Measurements from ENCODE around the gene MRFAP1. TPM values are rescaled to one million over a fixed set of nuclear protein-coding genes. Genes with fewer than 3 reads are reported as not detected.
"Not testable (repeated sequence)": the region's sequence is repeated elsewhere in the genome, so short reads cannot be mapped to it uniquely, and the experiment has no call there.

The MRFAP1 gene
- total and polyA plus RNA-seq, 8 donors, result 256 to 399 (median 370) TPM

DNA sequence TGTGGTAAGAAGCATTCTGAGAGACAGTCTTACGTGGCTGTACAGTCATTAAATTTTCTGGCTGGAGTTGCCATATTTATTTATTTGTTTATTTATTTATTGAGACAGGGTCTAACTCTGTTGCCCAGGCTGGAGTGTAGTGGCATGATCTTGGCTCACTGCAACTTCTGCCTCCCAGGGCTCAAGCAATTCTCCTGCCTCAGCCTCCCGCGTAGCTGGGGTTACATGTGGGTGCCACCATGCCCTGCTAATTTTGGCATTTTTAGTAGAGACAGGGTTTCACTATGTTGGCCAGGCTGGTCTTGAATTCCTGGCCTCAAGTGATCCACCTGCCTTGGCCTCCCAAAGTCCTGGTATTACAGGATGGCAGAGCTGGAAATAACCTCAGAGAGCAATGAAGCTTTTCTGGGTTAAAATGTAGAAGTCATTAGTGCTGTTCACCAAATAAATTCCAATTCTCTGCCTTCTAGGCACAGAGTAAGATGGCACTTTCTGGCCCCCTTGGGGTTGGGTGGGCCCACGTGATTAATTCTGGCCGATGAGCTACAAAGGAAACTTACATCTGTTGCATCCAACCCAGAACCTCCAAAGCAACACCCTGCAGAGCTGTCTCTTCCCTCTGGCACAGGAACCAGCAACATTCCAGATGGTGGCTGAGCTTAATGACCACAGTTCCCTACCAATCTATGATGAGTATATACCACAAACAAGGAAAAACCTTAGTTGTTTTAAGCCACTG, 4.5 kb downstream of the MRFAP1 start:
- no peak overlapping the region for H3K4me3 ChIP-seq
- peaks cover 9 to 24% of the 10 kb centered on the region in 2 donors for H3K4me1 ChIP-seq
- DNase-seq, result no peak
- TF ChIP-seq, protein P1, sequence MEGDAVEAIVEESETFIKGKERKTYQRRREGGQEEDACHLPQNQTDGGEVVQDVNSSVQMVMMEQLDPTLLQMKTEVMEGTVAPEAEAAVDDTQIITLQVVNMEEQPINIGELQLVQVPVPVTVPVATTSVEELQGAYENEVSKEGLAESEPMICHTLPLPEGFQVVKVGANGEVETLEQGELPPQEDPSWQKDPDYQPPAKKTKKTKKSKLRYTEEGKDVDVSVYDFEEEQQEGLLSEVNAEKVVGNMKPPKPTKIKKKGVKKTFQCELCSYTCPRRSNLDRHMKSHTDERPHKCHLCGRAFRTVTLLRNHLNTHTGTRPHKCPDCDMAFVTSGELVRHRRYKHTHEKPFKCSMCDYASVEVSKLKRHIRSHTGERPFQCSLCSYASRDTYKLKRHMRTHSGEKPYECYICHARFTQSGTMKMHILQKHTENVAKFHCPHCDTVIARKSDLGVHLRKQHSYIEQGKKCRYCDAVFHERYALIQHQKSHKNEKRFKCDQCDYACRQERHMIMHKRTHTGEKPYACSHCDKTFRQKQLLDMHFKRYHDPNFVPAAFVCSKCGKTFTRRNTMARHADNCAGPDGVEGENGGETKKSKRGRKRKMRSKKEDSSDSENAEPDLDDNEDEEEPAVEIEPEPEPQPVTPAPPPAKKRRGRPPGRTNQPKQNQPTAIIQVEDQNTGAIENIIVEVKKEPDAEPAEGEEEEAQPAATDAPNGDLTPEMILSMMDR (IDR thresholded peaks at IDR 0.05), result no peak
- peaks cover 0 to 17% of the 10 kb centered on the region in 2 donors for H3K36me3 ChIP-seq
- H3K9me3 ChIP-seq, result no peaks in the 10 kb centered on the region
- ATAC-seq, result no peak
- intact Hi-C loops (cut with DNase I), result no loop called here
- no peaks in the 10 kb centered on the region for H3K27me3 ChIP-seq
- H3K27ac ChIP-seq, result no peak overlapping the region

DNA sequence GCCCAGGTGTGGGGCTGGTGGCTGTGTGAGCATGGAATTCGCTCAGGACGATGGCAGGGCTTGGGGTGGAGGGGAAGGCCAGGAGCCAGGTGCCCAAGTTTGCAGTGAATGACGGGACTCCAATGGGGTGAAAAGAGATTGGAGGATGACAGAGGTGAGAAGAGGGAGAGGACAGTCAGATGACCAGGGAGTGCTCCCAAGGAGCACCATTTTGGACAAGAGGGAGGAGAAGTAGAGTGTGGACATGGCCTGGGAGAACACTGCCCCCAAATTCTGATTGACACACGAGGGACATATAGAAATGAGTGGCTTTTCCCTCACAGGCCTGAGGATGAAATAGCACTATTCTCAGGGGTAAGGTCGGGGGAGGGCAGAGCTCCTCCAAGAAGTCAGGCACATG, 6.7 kb downstream of the MRFAP1 start:
- DNase-seq (no peak), ATAC-seq (no peak)
- Histone ChIP-seq H3K27ac (no peak overlapping the region), H3K4me3 (no peak overlapping the region), H3K9me3 (no peaks in the 10 kb centered on the region), H3K4me1 (peaks cover 4 to 14% of the 10 kb centered on the region in 2 donors), H3K36me3 (peaks cover 0 to 16% of the 10 kb centered on the region in 2 donors), H3K27me3 (no peaks in the 10 kb centered on the region)
- intact Hi-C loops (cut with DNase I), result no loop called here
- TF ChIP-seq, protein P1 (IDR thresholded peaks at IDR 0.05), result no peak

DNA sequence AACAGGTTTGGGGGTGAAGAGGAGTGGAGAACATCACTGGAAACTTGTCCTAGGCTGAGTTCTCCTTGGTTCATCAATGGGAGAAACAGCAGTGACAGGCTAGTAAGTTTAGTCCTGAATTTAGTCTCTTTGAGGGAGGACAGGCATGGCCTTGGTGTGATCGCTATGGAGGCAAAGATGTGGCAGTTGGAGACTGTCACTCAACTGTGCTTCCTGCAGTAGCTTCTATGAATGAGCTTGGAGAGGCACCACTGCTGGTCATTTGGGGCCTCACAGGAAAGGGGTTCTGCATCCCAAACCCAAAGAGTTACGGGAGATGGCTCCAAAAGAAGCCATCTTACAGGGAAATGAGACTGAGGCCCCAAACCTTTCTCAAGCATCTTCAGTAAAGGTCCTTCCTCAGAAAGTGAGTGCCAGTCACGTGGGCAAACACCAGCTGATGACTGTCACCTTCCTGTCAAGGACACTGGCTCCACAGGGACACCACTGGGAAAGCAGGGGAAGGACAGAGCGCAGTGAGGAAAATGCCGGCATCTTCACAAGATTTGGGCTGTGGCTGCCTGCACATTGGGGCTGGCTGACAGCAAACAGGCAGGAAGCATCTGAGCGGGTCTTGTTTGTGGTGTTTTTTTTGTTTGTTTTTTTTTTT, 7.2 kb downstream of the MRFAP1 start:
- no peak overlapping the region for H3K4me3 ChIP-seq
- TF ChIP-seq, protein P1 (IDR thresholded peaks at IDR 0.05), result no peak

DNA sequence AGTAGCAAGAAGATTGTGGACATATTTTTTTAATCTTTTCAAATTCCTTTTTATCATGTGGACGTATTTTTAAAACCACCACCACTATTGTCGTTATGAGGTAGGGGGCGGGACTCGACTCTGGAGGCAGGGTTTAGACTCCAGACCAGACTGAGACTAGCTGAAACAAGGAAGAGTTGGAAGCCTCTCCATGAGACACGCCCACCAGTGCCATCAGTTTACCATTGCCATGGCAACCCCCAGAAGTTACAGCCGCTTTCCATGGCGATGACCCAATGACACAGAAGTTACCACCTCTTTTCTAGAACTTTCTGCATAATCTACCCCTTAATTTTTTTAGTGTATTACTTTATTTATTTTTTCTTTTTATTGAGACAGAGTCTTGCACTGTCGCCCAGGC, 8.7 kb downstream of the MRFAP1 start:
- intact Hi-C loops (cut with DNase I), result no loop called here
- Histone ChIP-seq H3K9me3 (no peaks in the 10 kb centered on the region), H3K27ac (no peak overlapping the region), H3K36me3 (no peaks in the 10 kb centered on the region), H3K4me3 (no peak overlapping the region), H3K4me1 (no peaks in the 10 kb centered on the region), H3K27me3 (no peaks in the 10 kb centered on the region)
- DNase-seq (no peak), ATAC-seq (no peak)
- TF ChIP-seq, protein P1 (IDR thresholded peaks at IDR 0.05), result no peak

More for the DNA sequence above, 7.2 kb downstream of the MRFAP1 start:
- Histone ChIP-seq H3K27me3 (no peaks in the 10 kb centered on the region), H3K27ac (no peak overlapping the region), H3K36me3 (peaks cover 0 to 11% of the 10 kb centered on the region in 2 donors), H3K4me1 (peaks cover 0 to 9% of the 10 kb centered on the region in 2 donors), H3K9me3 (no peaks in the 10 kb centered on the region)
- DNase-seq, result no peak
- intact Hi-C loops (cut with DNase I), result no loop called here
- ATAC-seq, result no peak

DNA sequence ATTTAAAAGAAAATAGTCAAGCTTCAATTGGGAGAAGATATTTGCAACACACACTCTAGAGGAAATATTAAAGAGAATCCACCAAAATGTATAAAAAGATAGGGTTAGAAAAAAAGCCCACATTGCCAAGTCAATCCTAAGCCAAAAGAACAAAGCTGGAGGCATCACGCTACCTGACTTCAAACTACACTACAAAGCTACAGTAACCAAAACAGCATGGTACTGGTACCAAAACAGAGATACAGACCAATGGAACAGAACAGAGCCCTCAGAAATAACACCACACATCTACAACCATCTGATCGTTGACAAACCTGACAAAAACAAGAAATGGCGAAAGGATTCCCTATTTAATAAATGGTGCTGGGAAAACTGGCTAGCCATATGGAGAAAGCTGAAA, 13.7 kb downstream of the MRFAP1 start:
- H3K27me3 ChIP-seq, result peaks cover 7 to 22% of the 10 kb centered on the region in 2 donors
- H3K9me3 ChIP-seq; intact Hi-C loops (cut with DNase I); DNase-seq; H3K4me1 ChIP-seq; H3K36me3 ChIP-seq; H3K4me3 ChIP-seq; ATAC-seq; H3K27ac ChIP-seq: not testable (repeated sequence)

DNA sequence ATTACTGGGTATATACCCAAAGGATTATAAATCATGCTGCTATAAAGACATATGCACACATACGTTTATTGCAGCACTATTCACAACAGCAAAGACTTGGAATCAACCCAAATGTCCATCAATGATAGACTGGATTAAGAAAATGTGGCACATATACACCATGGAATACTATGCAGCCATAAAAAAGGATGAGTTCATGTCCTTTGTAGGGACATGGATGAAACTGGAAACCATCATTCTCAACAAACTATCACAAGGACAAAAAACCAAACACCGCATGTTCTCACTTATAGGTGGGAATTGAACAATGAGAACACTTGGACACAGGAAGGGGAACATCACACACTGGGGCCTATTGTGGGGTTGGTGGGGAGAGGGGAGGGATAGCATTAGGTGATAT, 14.8 kb downstream of the MRFAP1 start:
- not testable (repeated sequence) for H3K4me3 ChIP-seq

More for the DNA sequence above, 14.8 kb downstream of the MRFAP1 start:
- H3K9me3 ChIP-seq; intact Hi-C loops (cut with DNase I); ATAC-seq; DNase-seq; H3K27ac ChIP-seq; H3K36me3 ChIP-seq: not testable (repeated sequence)
- peaks cover 7 to 33% of the 10 kb centered on the region in 2 donors for H3K27me3 ChIP-seq
- peaks cover 0 to 10% of the 10 kb centered on the region in 2 donors for H3K4me1 ChIP-seq
